Measurements from ENCODE around the gene ZYG11A. TPM values are rescaled to one million over a fixed set of nuclear protein-coding genes. Genes with fewer than 3 reads are reported as not detected.
"Not testable (repeated sequence)": the region's sequence is repeated elsewhere in the genome, so short reads cannot be mapped to it uniquely, and the experiment has no call there.

The ZYG11A gene
- polyA plus RNA-seq, 2 of the 4 experiments (the other 2 are of a cell fraction): 2.6 to 4.8 TPM

- TF ChIP-seq REST (IDR thresholded peaks at IDR 0.05) (peak; percentile 97), NFE2L2 (conservative IDR thresholded peaks at IDR 0.05; ENCODE audit: low read length) (no peak), FOSB (CRISPR knock-in tag; IDR thresholded peaks at IDR 0.05) (no peak), HOXB13 (CRISPR knock-in tag; IDR thresholded peaks at IDR 0.05; ENCODE audit: low read depth) (no peak), EP300 (IDR thresholded peaks at IDR 0.05) (no peak), CBX8 (IDR thresholded peaks at IDR 0.05) (no peak), HOXB5 (CRISPR knock-in tag; IDR thresholded peaks at IDR 0.05) (0 out of 2 replicates have a peak, but pooled peaks have one; percentile 54), RNF2 (IDR thresholded peaks at IDR 0.05; ENCODE audit: borderline replicate concordance, low read depth) (no peak), SREBF2 (IDR thresholded peaks at IDR 0.05) (no peak), JUNB (IDR thresholded peaks at IDR 0.05) (no peak), HDAC2 (IDR thresholded peaks at IDR 0.05) (no peak), MYC (IDR thresholded peaks at IDR 0.05; ENCODE audit: borderline replicate concordance, low read length) (0 out of 2 replicates have a peak, but pooled peaks have one; percentile 33), KDM1A (IDR thresholded peaks at IDR 0.05; ENCODE audit: low read depth) (no peak), TFCP2L1 (CRISPR knock-in tag; IDR thresholded peaks at IDR 0.05) (no peak)
- TF ChIP-seq, protein P1, sequence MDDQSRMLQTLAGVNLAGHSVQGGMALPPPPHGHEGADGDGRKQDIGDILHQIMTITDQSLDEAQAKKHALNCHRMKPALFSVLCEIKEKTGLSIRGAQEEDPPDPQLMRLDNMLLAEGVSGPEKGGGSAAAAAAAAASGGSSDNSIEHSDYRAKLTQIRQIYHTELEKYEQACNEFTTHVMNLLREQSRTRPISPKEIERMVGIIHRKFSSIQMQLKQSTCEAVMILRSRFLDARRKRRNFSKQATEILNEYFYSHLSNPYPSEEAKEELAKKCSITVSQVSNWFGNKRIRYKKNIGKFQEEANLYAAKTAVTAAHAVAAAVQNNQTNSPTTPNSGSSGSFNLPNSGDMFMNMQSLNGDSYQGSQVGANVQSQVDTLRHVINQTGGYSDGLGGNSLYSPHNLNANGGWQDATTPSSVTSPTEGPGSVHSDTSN (IDR thresholded peaks at IDR 0.05): no peak
- TF ChIP-seq, protein P2, sequence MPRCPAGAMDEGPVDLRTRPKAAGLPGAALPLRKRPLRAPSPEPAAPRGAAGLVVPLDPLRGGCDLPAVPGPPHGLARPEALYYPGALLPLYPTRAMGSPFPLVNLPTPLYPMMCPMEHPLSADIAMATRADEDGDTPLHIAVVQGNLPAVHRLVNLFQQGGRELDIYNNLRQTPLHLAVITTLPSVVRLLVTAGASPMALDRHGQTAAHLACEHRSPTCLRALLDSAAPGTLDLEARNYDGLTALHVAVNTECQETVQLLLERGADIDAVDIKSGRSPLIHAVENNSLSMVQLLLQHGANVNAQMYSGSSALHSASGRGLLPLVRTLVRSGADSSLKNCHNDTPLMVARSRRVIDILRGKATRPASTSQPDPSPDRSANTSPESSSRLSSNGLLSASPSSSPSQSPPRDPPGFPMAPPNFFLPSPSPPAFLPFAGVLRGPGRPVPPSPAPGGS (IDR thresholded peaks at IDR 0.05): 0 out of 3 replicates have a peak, but pooled peaks have one; percentile 54
- TF ChIP-seq, protein P3, sequence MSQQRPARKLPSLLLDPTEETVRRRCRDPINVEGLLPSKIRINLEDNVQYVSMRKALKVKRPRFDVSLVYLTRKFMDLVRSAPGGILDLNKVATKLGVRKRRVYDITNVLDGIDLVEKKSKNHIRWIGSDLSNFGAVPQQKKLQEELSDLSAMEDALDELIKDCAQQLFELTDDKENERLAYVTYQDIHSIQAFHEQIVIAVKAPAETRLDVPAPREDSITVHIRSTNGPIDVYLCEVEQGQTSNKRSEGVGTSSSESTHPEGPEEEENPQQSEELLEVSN (IDR thresholded peaks at IDR 0.05; ENCODE audit: borderline replicate concordance, low read depth): peak; percentile 97
- TF ChIP-seq, protein P4, sequence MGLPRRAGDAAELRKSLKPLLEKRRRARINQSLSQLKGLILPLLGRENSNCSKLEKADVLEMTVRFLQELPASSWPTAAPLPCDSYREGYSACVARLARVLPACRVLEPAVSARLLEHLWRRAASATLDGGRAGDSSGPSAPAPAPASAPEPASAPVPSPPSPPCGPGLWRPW (IDR thresholded peaks at IDR 0.05): no peak
- TF ChIP-seq, protein P5, sequence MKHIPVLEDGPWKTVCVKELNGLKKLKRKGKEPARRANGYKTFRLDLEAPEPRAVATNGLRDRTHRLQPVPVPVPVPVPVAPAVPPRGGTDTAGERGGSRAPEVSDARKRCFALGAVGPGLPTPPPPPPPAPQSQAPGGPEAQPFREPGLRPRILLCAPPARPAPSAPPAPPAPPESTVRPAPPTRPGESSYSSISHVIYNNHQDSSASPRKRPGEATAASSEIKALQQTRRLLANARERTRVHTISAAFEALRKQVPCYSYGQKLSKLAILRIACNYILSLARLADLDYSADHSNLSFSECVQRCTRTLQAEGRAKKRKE (CRISPR knock-in tag; IDR thresholded peaks at IDR 0.05; ENCODE audit: low read depth): no peak
- TF ChIP-seq, protein P6, sequence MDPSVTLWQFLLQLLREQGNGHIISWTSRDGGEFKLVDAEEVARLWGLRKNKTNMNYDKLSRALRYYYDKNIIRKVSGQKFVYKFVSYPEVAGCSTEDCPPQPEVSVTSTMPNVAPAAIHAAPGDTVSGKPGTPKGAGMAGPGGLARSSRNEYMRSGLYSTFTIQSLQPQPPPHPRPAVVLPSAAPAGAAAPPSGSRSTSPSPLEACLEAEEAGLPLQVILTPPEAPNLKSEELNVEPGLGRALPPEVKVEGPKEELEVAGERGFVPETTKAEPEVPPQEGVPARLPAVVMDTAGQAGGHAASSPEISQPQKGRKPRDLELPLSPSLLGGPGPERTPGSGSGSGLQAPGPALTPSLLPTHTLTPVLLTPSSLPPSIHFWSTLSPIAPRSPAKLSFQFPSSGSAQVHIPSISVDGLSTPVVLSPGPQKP (IDR thresholded peaks at IDR 0.05; ENCODE audit: low read depth, low read length): no peak
Measured at GRCh38 chr1:52842643-52843310, at the start of gene ZYG11A (continued).

DNA sequence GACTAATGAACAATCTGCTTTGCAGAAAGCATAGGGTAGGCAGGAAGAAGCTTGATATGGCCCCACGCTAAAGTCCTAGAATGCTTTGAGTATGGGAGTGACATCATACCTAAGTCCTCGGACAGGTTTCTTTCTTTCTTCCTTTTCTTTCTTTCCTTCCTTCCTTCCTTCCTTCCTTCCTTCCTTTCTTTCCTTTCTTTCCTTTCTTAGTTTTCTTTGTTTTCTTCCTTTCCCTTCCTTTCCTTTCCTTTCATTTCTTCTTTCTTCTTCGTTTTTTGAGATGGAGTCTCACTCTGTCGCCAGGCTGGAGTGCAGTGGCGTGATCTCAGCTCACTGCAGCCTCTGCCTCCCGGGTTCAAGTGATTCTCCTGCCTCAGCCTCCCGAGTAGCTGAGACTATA, 48.8 kb upstream of the ZYG11A start:
- FAIRE-seq; H3K4me2 ChIP-seq; DNase-seq (ENCODE audit: low read depth in 1 of 2, low spot score in 1 of 2); H3K4me1 ChIP-seq; H3K9me3 ChIP-seq; POLR2A ChIA-PET; ATAC-seq; H3K4me3 ChIP-seq; H3K27ac ChIP-seq: not testable (repeated sequence)
- CTCF ChIA-PET: interaction anchor here (1.6 to 1.7 kb wide), 2 partner anchors 11 to 32 kb away, joined by 3 to 4 read pairs; no protein-coding TSS in a partner anchor
- WGBS (ENCODE audit: missing lambda C conversion rate): 90% methylated on average over 7 of the region's 7 CpGs

Measured in A549 (cell line).